Measurements from ENCODE around the gene MAPK12. TPM values are rescaled to one million over a fixed set of nuclear protein-coding genes. Genes with fewer than 3 reads are reported as not detected.

Gene MAPK12
- total RNA-seq, 1 experiment from 2014 or later = 21.1 TPM

DNA sequence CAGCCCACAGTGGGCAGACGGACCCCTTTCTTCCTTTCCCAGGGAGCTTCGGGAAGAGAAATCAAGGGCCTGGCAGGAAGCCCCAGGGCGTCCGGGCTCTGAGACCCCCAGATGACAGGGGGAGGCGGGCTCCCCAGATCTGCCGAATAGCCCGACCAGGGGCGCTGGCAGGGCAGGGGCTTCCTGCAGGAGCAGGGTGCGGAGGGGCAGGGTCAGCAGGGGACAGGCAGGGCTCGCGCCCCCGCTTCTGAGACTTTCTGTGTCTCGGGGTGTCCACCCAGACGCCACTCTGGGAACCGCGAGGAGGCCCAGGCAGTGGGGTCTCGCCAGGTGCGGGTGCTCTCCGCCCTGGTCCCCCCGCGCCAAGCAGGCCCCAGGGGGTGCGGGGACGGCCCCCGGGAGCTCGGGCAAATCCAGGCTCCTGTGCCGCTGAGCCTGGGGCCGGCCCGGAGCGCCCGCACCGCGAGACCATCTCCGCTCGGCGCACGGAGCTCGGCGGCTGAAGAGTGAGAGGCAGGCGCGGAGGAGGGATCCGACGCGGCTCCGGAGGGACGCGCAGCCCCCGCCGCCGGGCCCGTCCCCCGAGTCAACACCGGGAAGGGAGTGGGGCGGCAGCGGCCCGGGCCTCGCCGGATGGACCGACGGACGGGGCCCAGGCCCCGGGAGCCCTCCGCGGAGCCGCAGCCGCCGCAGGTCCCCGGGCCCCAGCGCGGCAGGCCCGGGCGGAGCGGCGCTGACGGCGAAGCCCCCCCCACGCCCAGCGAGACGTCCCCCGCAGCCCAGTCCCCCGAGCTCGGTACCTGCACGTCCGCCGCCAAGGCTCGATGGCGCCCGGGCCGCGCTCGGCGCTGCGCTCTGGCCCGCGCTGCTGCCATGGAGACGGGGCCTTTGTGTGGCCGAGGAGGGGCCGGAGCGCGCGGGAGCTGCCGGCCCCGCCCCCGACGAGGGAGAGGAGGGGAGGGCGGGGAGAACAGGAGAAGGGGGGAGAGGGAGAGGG, 45.6 kb upstream of the MAPK12 start, which contains the start of gene PLXNB2:
TSS of gene PLXNB2 (minus strand) at position 894 of the 997 bp plus-strand sequence. CDS start 17,062 bp downstream, outside the sequence.
- intact Hi-C loops (cut with micrococcal nuclease; ENCODE audit: unreplicated experiment) = no loop called here
- no peaks in the 10 kb centered on the region for H3K9me3 Mint-ChIP-seq (ENCODE audit: low read depth, unreplicated experiment)
- H3K27ac Mint-ChIP-seq (ENCODE audit: unreplicated experiment) = peak within 1 kb of the TSS; percentile 84
- CTCF ChIA-PET = interaction anchor here (0.6 to 1.7 kb wide), 11 partner anchors 12 to 1645 kb away, joined by 3 to 18 read pairs (median 4); no protein-coding TSS in a partner anchor
- H3K4me3 Mint-ChIP-seq (ENCODE audit: low read depth, unreplicated experiment) = peak within 1 kb of the TSS; percentile 67
- peak; percentile 86 for DNase-seq
- peaks cover 70% of the 10 kb centered on the region for H3K36me3 Mint-ChIP-seq (ENCODE audit: insufficient read depth, unreplicated experiment)
- H3K4me1 Mint-ChIP-seq (ENCODE audit: low read depth, unreplicated experiment) = peaks cover 39% of the 10 kb centered on the region
- no TSS peak for BruUV-seq (replicated peaks)
- TF ChIP-seq, protein P1, sequence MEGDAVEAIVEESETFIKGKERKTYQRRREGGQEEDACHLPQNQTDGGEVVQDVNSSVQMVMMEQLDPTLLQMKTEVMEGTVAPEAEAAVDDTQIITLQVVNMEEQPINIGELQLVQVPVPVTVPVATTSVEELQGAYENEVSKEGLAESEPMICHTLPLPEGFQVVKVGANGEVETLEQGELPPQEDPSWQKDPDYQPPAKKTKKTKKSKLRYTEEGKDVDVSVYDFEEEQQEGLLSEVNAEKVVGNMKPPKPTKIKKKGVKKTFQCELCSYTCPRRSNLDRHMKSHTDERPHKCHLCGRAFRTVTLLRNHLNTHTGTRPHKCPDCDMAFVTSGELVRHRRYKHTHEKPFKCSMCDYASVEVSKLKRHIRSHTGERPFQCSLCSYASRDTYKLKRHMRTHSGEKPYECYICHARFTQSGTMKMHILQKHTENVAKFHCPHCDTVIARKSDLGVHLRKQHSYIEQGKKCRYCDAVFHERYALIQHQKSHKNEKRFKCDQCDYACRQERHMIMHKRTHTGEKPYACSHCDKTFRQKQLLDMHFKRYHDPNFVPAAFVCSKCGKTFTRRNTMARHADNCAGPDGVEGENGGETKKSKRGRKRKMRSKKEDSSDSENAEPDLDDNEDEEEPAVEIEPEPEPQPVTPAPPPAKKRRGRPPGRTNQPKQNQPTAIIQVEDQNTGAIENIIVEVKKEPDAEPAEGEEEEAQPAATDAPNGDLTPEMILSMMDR (IDR thresholded peaks at IDR 0.05; ENCODE audit: unreplicated experiment) = no peak
- H3K27me3 Mint-ChIP-seq (ENCODE audit: unreplicated experiment) = no peaks in the 10 kb centered on the region

DNA sequence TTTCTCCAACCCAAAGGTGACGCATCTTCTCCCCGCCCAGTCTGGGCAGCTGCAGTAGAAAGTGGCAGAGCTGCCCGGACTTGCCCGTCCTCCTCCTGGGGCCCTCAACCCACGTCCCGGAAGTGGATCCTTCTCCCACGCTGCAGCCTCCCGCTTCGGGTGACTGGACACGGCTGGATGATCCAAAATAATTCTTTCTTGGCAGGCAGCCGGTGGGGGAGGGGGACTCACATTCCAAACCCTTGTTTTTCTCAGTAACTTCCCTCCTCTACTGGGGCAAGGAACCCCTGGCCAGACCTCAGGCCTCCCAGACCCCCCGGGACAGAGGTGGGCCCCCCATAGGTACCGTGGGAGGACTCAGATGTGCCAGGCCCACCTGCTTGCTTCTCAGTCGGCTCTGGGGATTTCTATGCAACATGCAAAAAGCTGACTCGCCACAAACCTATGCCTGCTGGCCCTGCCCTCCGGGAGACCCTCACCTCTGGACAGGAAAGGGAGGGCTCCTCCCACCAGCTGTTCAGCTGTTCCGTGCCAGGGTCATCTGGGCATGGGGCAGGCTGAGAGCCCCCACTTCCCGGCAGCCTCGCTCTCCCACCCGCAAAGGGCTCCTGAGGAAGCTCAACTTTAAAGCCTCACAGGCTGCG, 44.6 kb upstream of the MAPK12 start:
- intact Hi-C loops (cut with micrococcal nuclease; ENCODE audit: unreplicated experiment) = no loop called here
- H3K4me3 Mint-ChIP-seq (ENCODE audit: low read depth, unreplicated experiment) = peak overlapping the region; percentile 67
- no peaks in the 10 kb centered on the region for H3K27me3 Mint-ChIP-seq (ENCODE audit: unreplicated experiment)
- TF ChIP-seq, protein P1 (IDR thresholded peaks at IDR 0.05; ENCODE audit: unreplicated experiment) = no peak
- BruUV-seq (replicated peaks) = TSS peak; percentile 83
- DNase-seq = peak; percentile 88
- peak overlapping the region; percentile 84 for H3K27ac Mint-ChIP-seq (ENCODE audit: unreplicated experiment)
- peaks cover 50% of the 10 kb centered on the region for H3K4me1 Mint-ChIP-seq (ENCODE audit: low read depth, unreplicated experiment)
- peaks cover 71% of the 10 kb centered on the region for H3K36me3 Mint-ChIP-seq (ENCODE audit: insufficient read depth, unreplicated experiment)
- H3K9me3 Mint-ChIP-seq (ENCODE audit: low read depth, unreplicated experiment) = no peaks in the 10 kb centered on the region
- CTCF ChIA-PET = interaction anchor here (0.6 to 3.9 kb wide), 8 partner anchors 12 to 43 kb away, joined by 3 to 26 read pairs (median 4); no protein-coding TSS in a partner anchor

DNA sequence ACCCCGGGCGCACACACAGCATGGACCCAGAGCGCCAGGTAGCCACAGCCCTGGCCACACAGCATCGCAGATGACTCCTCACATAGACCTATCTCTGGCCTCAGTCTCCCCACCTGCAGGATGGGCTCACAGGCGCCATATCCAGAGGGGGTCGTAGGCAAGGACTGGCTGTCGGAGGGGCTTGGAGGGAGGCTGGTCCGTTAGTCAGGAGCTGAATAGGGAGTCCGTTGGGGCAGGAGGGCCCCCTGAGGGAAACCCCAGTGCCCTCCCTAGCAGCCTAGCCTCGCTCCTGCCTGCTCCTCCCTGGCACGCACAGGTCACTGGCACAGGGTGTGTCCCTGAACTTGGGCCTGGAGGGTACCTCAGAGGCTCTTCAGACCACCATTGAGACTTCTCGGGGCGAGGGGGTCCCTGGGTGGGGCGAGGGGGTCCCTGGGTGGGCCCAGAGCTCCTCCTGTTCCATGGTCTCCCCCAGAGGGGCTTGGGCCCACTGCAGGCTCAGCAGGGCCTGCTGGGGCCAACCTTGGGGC, 44.0 kb upstream of the MAPK12 start:
- Mint-ChIP-seq H3K4me1 (ENCODE audit: low read depth, unreplicated experiment) (peaks cover 54% of the 10 kb centered on the region), H3K27me3 (ENCODE audit: unreplicated experiment) (no peaks in the 10 kb centered on the region), H3K9me3 (ENCODE audit: low read depth, unreplicated experiment) (no peaks in the 10 kb centered on the region), H3K27ac (ENCODE audit: unreplicated experiment) (peak overlapping the region; percentile 84), H3K36me3 (ENCODE audit: insufficient read depth, unreplicated experiment) (peaks cover 77% of the 10 kb centered on the region), H3K4me3 (ENCODE audit: low read depth, unreplicated experiment) (peak overlapping the region; percentile 67)
- intact Hi-C loops (cut with micrococcal nuclease; ENCODE audit: unreplicated experiment) = no loop called here
- BruUV-seq (replicated peaks) = TSS peak; percentile 20
- peak; percentile 42 for DNase-seq
- CTCF ChIA-PET = interaction anchor here (1.2 to 3.9 kb wide), 5 partner anchors 9 to 43 kb away, joined by 4 to 26 read pairs (median 6); no protein-coding TSS in a partner anchor
- TF ChIP-seq, protein P1 (IDR thresholded peaks at IDR 0.05; ENCODE audit: unreplicated experiment) = no peak
